CD4-positive, alpha-beta T cell treated with Interleukin-15 for 1 hour (primary cell): Measurements from ENCODE around the gene SYVN1.
A peak's percentile ranks its signal among the peaks of the same experiment; 100 is the strongest.

Experiments used
- DNase-seq: peaks from one replicate; pipeline ENCODE4 v3.0.0-alpha.2; 2020

SYVN1 gene

GRCh38 chr11:65085446-65085845 is 48.9 kb downstream of the SYVN1 start:
- no peak for DNase-seq

GRCh38 chr11:65084598-65085375 is 49.5 kb downstream of the SYVN1 start:
- no peak for DNase-seq

- peak; percentile 96 for DNase-seq
Observed at GRCh38 chr11:65083834-65084597, 50.3 kb downstream of the SYVN1 start, which contains the start of the genes CDCA5 and ZFPL1. Gene CDCA5, minus strand, starts transcription at chr11:65084040. Its CDS starts 62 bp downstream, at chr11:65083978. Gene ZFPL1, plus strand, starts transcription at chr11:65084222. Its CDS starts 477 bp downstream, at chr11:65084699.

- DNase-seq = no peak
Observed at GRCh38 chr11:65083134-65083833, 51.0 kb downstream of the SYVN1 start.

- no peak for DNase-seq
Observed at GRCh38 chr11:65078786-65079342, 55.5 kb downstream of the SYVN1 start.

GRCh38 chr11:65078151-65078550 is 56.2 kb downstream of the SYVN1 start:
- peak; percentile 68 for DNase-seq

- no peak for DNase-seq
Observed at GRCh38 chr11:65077451-65077850, 56.9 kb downstream of the SYVN1 start.
